GM08714 (cell line): Measurements from ENCODE around the gene EPHA4.

Source experiments
- H3K4me3 ChIP-seq: fragments of 200-500 bp; sonication (Bioruptor generic); 2 replicates; pipeline ENCODE4 v1.5.1; 2014; ENCODE audit warnings: mild to moderate bottlenecking, low read length, inconsistent platforms
- ZNF274 ChIP-seq: IDR thresholded peaks from 2 replicates; pipeline ENCODE4 v1.6.1; 2012; ENCODE audit warnings: mild to moderate bottlenecking, low read depth, low read length

The EPHA4 gene

DNA sequence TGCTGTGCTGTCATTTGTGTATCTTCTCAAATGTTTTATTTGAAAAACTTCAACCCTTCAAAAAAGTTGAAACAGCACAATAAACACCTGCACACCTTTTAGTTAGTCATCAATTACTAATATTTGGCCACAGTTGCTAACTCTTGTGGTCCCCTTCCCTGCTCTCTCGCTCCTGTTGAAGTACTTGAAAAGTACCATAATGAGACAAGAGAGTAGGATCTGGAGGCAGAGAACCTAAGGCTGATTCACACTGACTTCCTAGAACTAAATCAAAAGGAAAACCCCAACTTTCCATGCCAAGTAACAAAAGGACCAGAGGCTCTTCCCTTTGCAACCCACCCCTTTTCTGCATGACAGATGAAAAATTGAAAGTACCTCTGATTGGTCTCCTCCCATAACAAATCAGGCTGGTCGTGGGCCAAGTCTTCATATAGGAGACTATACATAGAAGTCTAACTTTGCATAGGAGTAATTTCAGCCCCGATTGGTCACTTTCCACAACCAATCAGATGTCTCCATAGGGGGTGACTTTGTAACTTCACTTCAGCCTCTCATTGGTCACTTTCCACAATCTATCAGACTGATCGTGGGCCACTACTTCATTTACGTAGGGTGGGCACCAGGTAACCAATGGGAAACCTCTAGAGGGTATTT lies 179.7 kb downstream of the EPHA4 start:
- H3K4me3 ChIP-seq: no peak overlapping the region
- no peak for TF ChIP-seq ZNF274

DNA sequence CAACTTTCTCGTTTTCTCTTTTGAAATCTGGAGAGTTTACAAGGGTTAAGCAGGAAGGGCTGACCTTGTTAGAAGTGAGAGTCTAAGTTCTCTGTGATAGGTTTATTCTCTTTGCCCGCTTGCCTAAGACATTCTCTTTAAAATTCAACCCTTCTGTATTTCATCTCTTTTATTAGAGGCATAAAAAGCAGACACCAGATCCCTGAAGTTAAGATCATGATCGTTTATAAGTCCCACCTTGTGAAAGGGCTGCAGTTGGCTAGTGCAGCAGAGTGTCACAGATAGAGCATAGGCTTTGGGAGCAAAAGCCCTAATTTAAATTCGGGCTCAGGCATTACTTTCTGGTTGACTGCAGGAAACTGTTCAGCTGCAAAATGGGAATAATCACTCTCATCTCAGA lies 181.2 kb downstream of the EPHA4 start:
- no peak overlapping the region for H3K4me3 ChIP-seq
- no peak for TF ChIP-seq ZNF274

DNA sequence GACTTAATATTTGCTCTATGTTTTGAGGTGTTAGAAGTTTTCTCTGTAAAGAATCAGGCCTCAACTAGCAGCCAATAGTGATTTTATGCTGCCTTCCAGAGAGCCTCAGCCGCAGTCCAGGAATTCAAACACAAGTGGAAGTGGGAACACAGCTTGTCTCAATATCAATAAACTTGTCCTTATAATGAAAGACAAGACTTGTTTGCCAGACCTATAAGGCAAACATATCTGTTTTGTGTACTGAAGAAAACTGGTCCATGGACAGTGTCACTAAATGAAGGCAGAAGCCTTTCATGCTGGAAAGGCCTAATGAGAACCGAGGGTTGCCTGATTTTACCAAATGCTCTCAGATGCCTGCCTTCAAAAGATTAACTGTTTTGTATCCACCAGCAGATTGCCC lies 182.2 kb downstream of the EPHA4 start:
- H3K4me3 ChIP-seq: no peak overlapping the region
- TF ChIP-seq ZNF274: no peak

DNA sequence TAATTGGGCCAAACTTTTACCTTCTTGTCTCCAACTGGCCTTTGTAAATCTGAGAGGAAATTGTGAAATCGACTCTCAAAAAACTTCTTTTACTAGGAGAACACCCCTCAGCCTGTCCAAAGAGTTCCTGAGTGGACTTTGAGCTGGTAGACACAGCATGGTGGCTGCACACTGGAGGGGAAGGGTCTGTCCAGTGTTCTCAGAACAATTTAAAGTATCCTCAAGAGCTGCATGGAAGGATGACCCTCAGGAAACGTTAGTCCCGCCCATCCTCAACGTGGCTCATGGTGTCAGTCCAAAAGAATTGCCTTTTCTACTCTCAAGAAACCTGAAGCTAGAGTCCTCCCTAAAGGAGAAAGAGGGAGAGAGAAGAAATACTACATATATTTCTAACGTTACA lies 182.7 kb downstream of the EPHA4 start:
- H3K4me3 ChIP-seq: no peak overlapping the region
- TF ChIP-seq ZNF274: no peak

DNA sequence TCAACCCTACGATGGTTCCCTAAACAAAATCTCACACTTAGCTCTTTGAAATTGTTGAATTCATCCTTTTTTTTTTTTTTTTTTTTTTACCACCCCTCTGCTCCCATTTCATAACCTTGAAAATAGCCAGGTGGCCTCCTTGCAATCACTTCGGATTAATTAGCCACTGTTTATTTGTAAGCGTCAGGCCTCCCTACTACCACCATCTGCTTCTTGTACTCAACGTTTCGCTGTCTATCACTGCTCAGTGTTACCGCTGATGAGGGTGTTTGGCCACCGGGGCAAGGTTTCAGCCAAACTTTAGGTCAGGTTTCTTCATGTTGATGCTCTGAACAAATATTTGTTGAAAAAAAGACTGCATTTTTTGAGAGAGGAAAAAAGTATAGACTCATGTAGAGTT lies 183.2 kb downstream of the EPHA4 start:
- TF ChIP-seq ZNF274: no peak
- no peak overlapping the region for H3K4me3 ChIP-seq

DNA sequence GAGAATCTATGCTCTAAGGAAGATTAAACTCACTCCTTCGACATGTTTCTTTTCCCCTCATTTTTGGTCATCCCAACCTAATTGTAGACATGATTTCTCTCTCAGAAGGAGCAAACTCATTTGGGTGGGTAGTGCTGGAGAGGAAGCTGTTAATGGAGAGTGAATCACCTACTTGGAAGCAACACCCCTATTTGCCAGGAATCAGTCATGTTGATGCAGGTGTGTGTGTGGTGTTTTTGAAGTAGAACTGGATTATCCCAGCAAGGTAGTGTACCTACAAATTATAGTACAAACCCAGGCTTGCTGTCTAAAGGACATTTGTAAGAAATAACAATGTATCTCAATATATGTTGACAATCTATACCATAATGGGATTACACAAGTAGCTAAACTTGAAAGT lies 186.4 kb downstream of the EPHA4 start:
- TF ChIP-seq ZNF274: no peak
- H3K4me3 ChIP-seq: no peak overlapping the region

DNA sequence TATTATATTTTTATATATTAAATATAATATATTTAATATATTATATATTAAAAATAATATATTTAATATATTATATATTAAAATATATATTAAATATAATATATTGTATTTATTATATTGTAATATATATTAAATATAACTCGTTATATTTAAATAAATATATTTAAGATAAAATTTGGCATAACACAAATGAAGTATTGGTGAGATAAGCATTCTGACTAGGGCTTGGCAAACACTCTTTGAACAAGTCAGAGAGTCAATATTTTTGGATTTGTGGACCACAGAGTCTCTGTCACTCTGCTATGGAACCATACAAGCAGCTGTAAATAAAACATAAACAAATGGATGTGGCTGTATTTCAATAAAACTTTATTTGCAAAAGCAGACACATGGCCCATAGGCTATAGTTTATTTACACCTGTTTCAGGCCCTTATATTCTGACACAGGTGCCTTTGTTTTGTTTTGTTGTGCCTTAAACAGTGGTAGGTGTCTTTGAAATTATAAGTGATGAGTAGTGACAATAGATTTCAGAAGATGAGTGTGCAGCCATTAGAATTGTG lies 190.1 kb downstream of the EPHA4 start:
- TF ChIP-seq ZNF274: no peak
- H3K4me3 ChIP-seq: no peak overlapping the region

DNA sequence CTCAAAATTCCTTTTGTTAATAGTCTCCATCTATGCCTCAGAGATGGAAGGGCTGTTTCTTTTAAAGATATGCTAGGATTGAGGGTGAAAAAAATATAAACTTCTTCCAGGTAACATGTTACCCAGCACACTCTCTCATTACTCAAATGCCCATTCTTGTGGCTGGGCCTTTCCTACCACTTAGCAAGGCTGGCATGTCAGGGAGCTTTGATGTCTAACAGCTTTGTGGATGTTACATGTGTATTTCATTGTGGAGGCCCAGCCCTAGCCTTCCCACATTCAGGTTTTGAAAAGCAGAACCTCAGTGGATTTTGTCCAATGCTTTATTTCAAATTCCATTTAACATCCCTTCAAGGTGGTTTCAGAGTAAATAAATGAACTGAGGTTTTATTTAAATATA lies 191.4 kb downstream of the EPHA4 start:
- no peak for TF ChIP-seq ZNF274
- H3K4me3 ChIP-seq: no peak overlapping the region

DNA sequence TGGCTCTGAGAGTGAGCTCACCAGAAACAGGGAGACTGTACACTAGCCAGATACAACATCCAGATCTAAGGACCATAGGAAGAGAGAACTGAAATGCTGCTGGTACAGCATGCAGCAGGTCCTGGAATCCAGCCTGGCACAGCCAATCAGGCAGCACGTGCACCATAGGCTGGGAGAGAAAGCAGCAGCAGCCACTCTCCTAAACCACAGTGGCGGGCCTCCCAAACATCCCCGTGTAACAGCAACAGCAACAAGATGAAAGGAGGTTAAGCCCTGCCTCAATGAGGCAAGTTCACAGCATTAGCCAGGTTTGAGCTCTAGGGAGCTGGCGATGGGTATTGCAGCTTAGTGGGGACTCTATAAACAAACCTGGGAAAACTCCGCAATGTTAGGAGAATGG lies 192.0 kb downstream of the EPHA4 start:
- no peak for TF ChIP-seq ZNF274

DNA sequence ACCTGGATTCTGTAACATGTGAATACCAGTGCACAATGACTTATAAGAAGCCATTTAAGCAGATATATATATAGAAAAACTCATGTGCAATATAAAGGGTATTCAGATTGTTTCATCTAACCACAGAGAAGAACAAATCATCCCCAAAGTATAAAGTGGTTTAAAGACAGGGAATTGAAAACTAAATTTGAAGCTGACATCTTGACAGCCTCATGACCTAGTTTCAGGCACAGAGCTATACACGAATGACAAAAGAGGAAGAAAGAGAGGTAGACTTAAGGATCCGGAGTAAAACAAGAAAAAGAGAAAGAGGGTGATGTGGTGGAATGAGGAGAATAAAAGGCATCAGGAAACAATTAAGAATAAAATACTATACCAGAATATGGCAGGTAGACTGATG lies 194.5 kb downstream of the EPHA4 start:
- no peak for TF ChIP-seq ZNF274

More for the DNA sequence above, 192.0 kb downstream of the EPHA4 start:
- H3K4me3 ChIP-seq: no peak overlapping the region

DNA sequence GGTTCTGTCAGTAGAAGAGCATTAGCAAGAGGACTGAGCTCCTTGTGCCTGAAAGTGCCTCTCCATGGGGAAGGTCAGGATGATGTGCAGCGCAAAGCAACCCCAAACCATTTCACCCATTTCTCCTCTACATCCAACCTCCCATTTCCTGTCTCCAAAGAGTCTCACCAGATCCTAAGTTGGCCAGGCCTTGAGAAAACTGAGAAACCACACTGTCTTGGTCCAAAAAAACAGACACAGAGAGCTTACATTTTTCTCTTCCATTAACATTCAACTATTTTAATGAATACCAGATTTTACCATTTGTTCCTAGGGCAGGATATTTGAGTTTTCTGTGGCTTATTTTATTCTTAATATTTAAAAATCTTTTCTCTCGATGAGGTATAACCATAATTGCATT lies 195.0 kb downstream of the EPHA4 start:
- no peak for TF ChIP-seq ZNF274
- H3K4me3 ChIP-seq: no peak overlapping the region

More for the DNA sequence above, 194.5 kb downstream of the EPHA4 start:
- no peak overlapping the region for H3K4me3 ChIP-seq

DNA sequence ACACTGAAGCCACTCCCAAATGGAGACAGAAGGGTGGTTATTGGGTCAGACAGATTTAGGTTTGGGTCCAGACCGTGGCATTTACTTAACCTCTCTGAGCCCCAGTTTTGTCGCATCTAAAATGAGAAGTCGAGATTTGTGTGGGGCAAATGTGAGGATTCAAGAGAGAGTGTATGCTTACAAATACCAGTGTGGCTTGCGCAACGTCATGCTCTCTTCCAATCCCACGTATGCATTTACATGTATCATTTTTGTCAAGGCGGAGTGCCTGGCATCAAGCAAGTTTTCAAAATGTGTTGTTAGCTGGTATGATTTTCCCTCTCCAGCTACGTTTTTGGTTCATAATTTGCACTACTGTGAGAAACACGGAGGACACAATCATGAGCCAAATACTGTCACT lies 197.9 kb downstream of the EPHA4 start:
- TF ChIP-seq ZNF274: no peak
- no peak overlapping the region for H3K4me3 ChIP-seq

DNA sequence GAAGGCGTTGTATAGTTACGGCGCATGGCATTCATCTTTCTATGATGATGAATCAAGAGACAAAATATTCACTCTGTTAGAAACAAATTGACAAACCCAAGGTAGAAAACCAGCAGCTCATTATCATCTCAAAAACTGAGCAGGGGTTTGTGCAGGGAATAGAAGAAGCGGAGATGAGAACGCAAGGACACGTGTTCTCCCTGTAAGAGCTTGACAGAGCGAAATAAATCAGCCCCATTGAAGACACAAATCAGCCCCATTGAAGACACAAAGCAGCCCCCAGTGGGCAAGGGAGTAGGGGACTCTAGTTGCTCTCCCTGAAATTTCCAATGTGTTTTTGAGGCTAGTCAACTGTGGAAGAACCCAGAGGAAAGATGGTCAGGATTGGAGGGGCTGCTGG lies 199.2 kb downstream of the EPHA4 start:
- no peak for TF ChIP-seq ZNF274

DNA sequence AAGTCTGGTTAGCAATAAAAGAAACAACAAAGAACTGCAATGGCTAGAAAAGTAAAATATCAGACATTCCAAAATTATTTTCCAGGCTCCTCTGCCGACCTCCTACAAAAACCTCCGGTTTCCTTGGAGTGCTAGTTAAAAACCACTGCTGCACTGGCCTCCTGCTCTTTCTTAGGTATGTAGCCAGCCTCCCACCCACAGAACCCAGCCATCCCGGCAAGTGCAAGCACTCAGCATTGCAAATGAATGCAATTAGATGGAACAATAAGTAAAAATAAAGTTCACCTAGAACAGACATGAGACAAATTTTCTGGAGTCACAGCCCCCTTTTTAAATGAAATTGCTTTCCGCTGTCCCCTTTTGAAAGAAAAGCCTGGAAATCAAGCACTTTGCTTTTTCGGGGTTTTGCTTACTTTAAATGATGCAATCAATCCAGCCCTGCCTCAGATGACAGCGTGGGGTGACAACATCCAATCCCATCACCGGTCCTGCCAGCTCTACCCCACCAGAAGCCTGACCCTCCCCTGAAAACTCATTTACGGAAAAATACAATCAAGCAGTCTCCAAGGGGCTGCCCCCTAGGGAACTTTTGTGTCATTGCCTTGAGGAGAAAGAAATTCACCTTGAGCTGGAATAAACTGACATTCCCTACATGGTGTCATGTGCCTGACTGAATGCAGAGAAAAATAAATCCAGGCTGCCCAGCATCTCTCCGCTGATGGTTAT lies 199.8 kb downstream of the EPHA4 start:
- H3K4me3 ChIP-seq: no peak overlapping the region
- no peak for TF ChIP-seq ZNF274

More for the DNA sequence above, 199.2 kb downstream of the EPHA4 start:
- no peak overlapping the region for H3K4me3 ChIP-seq

DNA sequence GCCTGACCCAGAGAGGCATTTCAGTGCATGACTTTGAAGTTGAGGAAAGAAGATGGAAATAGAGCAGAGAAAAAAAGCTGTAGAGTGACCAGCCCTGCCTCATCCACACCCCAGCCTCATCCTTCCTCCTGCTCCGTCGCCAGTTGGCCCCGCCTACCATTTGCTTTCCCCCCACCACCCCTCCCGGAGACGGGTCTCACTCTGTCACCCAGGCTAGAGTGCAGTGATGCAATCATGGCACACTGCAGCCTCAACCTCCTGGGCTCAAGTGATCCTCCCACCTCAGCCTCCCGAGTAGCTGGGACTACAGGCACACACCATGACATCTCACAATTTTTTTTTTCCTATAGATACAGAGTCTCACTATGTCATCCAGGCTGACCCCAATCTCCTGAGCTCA lies 200.8 kb downstream of the EPHA4 start:
- H3K4me3 ChIP-seq: no peak overlapping the region
- no peak for TF ChIP-seq ZNF274
